ENCODE measurements around the gene LGALS7B. TPM values are rescaled to one million over a fixed set of nuclear protein-coding genes. Genes with fewer than 3 reads are reported as not detected.
"Not testable (repeated sequence)": the region's sequence is repeated elsewhere in the genome, so short reads cannot be mapped to it uniquely, and the experiment has no call there.

The LGALS7B gene
- 100 to 1,000 TPM in 1 of 12 donors, 10 to 100 TPM in 2, 1 to 10 TPM in 2, under 1 TPM in 1, not detected in 6; 0.93 to 126 (median 7.2) TPM for polyA plus RNA-seq (ENCODE audit: insufficient read length in 12 of 12)
- long read RNA-seq, donor 1, result 0 reads
- long read RNA-seq, donor 2, partial matches to known transcripts, result 0 of 1 reads
- long read RNA-seq, donor 2, other reads (novel, unspliced or antisense), result 0 of 1 reads
- long read RNA-seq, donor 3, result 0 reads
- long read RNA-seq, donor 4, result 0 reads
- long read RNA-seq, donor 5, result 0 reads
- long read RNA-seq, donor 6, result 0 reads
- long read RNA-seq, donor 7, partial matches to known transcripts, result 0 of 4 reads
- long read RNA-seq, donor 7, other reads (novel, unspliced or antisense), result 0 of 4 reads
- long read RNA-seq, donor 8, result 0 reads
- long read RNA-seq, donor 9, transcript LGALS7B-201 (4 exons, 483 nt), result major isoform, 34 of 62 reads
- long read RNA-seq, donor 9, partial matches to known transcripts, result 5 of 62 reads
- long read RNA-seq, donor 9, other reads (novel, unspliced or antisense), result 20 of 62 reads
- long read RNA-seq, donor 10, result 0 reads
- long read RNA-seq, donor 11, result 0 reads

- no peak for DNase-seq
Observed at GRCh38 chr19:38788478-38789243, at the start of gene LGALS7B. TSS of gene LGALS7B (plus strand) at chr19:38789200. CDS start at chr19:38789227, 27 bp downstream.

DNA sequence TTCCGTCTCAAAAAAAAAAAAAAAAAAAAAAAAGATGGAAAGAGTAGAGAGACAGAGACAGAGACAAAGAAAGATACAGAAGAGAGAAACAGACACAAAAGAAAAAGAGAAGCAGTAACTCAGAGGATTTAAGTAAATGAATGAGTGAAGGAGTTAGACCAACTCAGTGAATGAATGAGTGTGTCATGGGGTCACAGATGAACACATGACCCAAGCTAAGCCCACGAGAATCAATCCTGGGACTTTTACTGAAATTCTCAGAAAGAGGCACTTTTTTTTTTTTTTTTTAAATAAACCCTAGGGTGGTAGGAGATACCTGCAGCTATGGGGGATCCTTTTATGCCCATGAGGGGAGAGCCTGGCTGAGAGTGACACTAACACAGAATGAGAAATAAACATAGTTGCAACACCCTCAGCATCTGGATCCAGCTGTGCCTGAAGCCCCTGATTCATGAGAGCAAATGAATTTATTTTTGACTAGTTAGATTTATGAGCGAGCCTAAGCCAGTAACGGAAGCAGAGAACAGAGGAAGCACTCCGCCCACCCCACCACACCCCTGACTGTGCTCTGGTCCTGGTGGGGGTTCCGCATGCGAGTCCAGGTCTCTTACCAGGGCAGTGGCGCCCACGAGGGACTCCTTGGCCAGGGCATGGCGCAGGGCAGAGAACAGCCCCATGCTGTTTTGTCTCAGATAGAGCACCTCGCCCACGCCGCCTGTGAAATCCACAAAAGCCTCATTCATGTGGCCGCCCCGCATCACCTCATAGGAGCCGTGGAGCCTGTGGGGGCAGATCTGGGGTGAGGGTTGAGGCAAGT lies 49.4 kb upstream of the LGALS7B start:
- DNase-seq, result no peak

GRCh38 chr19:38740257-38740592 lies 48.8 kb upstream of the LGALS7B start:
- DNase-seq, result no peak

DNA sequence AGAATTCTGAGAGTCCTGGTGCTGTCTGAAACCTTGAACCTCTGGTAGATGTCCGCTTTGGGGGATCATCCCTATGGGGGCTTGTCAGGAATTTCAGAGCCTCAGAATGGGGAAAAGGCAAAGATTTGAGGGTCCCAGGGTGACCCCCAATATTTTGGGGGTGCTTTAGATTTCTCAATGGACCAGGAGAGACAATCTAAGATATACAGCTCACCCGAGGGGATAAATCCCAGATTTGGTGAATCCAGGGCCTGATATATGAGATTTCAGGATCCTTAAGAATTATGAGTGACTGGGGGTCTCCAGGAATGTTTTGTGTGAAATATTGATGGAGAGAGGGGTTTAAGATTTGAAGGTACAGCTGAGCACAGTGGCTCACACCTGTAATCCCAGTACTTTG lies 48.1 kb upstream of the LGALS7B start:
- DNase-seq, result no peak

DNA sequence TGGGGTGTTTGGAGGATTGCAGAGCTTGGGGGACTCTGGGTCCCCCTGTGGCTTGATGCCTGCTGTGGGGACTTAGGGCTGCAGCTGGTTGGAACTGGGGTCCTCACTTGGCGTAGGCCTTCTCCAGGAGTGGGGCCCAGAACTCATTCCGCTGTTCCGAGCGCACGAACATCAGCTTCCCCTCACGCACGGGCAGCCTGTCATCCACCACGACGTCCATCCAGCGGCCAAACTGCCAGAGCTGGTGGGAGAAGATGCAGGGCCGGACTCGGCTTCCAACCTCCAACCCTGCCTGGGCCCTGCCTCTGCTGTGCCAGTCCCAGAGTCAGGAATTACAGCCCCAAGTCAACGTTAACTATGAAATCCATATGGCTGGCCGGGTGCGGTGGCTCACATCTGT lies 47.3 kb upstream of the LGALS7B start:
- no peak for DNase-seq

GRCh38 chr19:38742296-38742695 lies 46.7 kb upstream of the LGALS7B start:
- DNase-seq, result no peak

DNA sequence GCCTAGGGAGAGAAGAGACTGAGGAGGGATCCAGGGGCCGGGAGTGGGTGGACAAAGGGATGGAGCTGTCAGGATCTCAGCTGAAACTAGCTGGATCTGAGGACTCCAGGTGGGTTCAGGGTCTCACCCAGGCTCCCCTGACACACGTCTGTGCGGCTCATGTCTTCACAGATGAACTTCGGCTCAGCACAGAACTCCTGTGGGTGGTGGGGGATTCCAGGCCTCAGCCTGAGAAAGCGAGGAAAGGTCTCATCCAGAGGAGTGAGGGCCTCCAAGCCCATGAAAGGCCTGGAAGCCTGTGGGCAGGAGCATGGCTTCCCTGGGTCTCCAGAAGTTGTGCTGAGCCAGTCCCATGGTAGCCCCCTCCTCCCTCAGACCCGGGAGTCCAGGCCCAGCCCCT lies 46.1 kb upstream of the LGALS7B start:
- DNase-seq, result no peak

DNA sequence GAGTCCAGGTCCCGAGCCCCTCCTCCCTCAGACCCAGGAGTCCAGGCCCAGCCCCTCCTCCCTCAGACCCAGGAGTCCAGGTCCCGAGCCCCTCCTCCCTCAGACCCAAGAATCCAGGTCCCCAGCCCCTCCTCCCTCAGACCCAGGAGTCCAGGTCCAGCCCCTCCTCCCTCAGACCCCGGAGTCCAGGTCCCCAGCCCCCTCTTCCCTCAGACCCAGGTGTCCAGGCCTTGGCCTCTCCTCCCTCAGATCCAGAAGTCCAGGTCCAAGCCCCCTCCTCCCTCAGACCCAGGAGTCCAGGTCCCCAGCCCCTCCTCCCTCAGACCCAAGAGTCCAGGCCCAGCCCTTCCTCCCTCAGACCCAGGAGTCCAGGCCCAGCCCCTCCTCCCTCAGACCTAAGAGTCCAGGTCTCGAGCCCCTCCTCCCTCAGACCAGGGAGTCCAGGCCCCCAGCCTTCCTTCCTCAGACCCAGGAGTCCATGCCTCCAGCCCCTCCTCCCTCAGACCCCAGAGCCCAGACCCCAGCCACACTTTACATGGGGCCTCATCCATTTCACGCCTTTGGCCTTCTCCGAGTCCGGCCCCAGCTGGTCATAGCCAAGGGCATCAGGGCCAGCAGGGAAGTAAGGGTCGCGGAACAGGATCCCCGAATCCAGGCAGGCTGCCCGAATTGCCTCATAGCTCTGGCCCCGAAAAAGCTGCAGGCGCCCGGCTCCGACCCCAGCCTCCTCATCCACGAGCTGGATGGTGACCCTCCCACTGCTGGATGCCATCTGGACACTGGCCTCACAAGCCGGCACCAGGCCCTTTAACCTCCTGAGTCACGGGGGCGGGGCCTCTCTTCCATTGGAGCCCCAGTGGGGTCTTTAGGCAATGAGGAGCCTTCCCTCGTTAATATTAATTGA lies 45.4 kb upstream of the LGALS7B start:
- DNase-seq, result no peak

DNA sequence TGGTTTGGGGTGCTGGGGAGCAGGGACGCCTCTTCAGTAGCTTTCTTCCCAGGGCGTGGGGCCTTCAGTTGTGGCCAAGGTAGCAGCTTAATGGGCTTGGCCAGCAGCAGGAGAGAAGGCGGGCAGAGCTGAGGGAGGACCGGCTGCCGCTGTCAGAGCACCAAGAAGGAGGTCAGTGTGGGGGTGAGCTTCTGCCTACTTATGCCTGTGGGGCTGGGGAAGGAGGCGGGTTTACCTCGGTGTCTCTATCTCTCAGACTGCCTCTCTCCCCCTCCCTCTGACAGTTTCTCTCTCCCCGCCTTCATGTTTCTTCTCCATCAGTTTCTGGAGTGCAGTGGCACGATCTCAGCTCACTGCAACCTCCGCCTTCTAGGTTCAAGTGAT lies 44.7 kb upstream of the LGALS7B start, which contains the start of gene CAPN12:
TSS of gene CAPN12 (minus strand) at position 177 of the 384 bp plus-strand sequence. CDS start 309 bp downstream, outside the sequence.
- DNase-seq, result no peak

DNA sequence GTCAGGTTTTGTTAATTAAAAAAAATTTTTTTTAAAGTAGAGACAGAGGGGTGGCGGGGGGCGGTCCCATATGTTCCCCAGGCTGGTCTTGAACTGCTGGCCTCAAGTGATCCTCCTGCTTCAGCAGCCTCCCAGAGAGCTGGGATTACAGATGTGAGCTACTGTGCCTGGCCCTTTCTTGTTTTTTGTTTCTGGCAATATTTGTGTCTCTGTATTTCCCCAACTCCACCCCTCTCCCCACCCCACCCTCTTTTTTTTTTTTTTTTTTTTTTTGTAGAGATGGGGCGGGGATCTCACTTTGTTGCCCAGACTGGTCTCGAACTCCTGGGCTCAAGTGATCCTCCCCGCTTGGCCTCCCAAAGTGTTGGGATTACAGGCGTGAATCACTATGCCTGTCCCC lies 44.1 kb upstream of the LGALS7B start:
- DNase-seq, result no peak

DNA sequence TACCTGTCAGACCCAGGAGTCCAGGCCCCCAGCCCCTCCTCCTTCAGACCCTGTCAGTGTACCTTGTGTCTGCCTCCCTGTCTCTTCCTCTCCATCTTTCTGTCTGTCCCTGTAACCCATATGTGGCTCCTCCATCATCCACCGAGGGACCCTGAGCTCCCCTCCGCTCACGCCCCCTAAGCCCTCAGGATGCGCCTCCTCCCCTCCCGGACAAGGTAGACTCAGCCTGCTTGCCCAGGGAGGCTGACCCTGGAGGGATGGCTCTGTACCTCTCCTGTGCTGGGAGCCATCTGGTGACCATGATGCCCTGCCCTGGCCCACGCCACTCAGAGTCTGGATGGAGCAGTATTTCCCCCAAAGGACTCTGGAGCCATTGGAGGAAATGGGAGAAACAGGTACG lies 43.7 kb upstream of the LGALS7B start:
- DNase-seq, result no peak

DNA sequence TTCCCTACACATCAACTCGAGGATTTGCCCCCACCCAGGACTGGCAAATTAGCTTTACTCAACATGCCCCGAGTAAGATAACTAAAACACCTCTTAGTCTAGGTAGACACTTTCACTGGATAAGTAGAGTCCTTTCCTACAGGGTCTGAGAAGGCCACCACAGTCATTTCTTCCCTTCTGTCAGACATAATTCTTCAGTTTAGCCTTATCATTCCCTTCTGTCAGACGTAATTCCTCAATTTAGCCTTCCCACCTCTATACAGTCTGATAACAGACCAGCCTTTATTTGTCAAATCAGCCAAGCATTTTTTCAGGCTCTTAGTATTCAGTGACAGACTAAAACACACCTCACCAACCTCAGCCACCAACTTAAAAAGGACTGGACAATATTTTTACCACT lies 35.2 kb upstream of the LGALS7B start:
- not testable (repeated sequence) for DNase-seq

- not testable (repeated sequence) for DNase-seq
Observed at GRCh38 chr19:38754196-38754595, 34.8 kb upstream of the LGALS7B start.

- DNase-seq, result no peak
Observed at GRCh38 chr19:38759590-38760003, 29.4 kb upstream of the LGALS7B start.

DNA sequence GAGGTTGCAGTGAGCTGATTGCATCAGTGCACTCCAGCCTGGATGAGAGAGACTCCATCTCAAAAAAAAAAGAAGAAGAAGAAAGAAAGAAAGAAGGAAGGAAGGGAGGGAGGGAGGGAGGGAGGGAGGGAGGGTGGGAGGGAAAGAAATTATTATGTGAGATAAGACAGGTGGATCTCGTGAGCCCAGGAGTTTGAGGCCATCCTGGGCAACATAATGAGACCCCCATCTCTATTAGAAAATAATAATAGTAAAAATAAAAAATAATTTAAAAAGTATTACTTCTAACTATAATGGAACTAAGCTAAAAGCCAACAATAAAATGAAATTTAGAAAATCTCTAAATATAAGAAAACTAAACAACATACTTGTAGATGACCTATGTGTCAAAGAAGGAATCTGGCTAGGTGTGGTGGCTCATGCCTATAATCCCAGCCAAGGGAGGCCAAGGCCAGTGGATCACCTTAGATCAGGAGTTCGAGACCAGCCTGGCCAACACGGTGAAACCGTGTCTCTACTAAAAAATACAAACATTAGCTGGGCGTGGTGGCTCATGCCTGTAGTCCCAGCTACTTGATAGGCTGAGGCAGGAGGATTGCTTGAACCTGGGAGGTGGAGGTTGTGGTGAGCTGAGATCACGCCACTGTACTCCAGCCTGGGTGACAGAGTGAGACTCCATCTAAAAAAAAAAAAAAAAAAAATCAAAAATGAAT lies 28.0 kb upstream of the LGALS7B start:
- not testable (repeated sequence) for DNase-seq

DNA sequence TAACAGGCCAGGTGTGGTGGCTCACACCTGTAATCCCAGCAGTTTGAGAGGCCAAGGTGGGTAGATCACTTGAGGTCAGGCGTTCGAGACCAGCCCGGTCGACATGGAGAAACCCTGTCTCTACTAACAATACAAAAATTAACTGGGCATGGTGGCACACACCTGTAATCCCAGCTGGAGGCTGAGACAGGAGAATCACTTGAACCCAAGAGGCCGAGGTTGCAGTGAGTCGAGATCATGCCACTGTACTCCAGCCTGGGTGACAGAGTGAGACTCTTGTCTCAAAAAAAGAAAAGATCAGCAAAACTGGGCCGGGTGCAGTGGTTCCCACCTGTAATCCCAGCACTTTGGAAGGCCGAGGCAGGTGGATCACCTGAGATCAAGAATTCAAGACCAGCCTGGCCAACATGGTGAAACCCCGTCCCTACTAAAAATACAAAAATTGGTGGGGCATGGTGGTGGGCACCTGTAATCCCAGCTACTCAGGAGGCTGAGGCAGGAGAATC lies 27.1 kb upstream of the LGALS7B start:
- DNase-seq, result not testable (repeated sequence)

DNA sequence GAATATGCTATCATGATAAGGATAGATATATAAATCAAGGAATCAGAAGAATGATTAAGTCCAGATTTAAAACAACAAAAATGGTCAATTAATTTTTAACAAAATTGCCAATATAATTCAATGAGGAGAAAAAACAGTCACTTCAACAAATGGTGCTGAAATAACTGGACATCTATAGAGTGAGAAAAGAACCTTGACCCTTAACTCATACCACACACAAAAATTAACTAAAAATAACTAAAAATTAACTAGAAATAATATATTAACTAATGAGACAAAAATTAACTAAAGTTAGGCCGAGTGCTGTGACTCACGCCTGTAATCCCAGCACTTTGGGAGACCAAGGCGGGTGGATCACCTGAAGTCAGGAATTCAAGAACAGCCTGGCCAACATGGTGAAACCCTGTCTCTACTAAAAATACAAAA lies 25.2 kb upstream of the LGALS7B start:
- no peak for DNase-seq

GRCh38 chr19:38765214-38765613 lies 23.8 kb upstream of the LGALS7B start:
- DNase-seq, result no peak

- DNase-seq, result no peak
Observed at GRCh38 chr19:38766276-38767047, 22.5 kb upstream of the LGALS7B start.
